Mesendoderm (in vitro differentiated cells): ENCODE results near the gene ARID2.

Experiments
- DNase-seq: peaks from one replicate; pipeline ENCODE4 v3.0.0; 2013
- H2AK5ac ChIP-seq: 2 replicates; pipeline ENCODE4 v1.6.1; 2013; ENCODE audit warnings: low read length, inconsistent platforms
- H2BK120ac ChIP-seq: 2 replicates; pipeline ENCODE4 v1.6.1; 2013; ENCODE audit warnings: low read depth, mild to moderate bottlenecking, low read length, moderate library complexity, mixed read lengths
- H2BK15ac ChIP-seq: replicated peaks from 2 replicates; pipeline ENCODE4 v1.6.1; 2013; ENCODE audit warnings: low read depth, mild to moderate bottlenecking, moderate library complexity
- H2BK5ac ChIP-seq: 2 replicates; pipeline ENCODE4 v1.6.1; 2013; ENCODE audit warnings: low read length, inconsistent platforms
- H3K18ac ChIP-seq: 2 replicates; pipeline ENCODE4 v1.6.1; 2013; ENCODE audit warnings: mild to moderate bottlenecking, low read length, mixed read lengths
- H3K23ac ChIP-seq: one replicate; pipeline ENCODE4 v1.6.1; 2013; ENCODE audit warnings: low read length
- H3K27ac ChIP-seq: 2 replicates; pipeline ENCODE4 v1.5.1; 2013; ENCODE audit warnings: low read depth, mild to moderate bottlenecking, inconsistent platforms, low read length, moderate library complexity
- H3K27me3 ChIP-seq: 2 replicates; pipeline ENCODE4 v1.6.1; 2013; ENCODE audit warnings: low read length, control low read depth, mild to moderate bottlenecking, inconsistent platforms; ENCODE audit not compliant: insufficient read depth, poor library complexity
- H3K36me3 ChIP-seq: 2 replicates; pipeline ENCODE4 v1.6.1; 2013; ENCODE audit warnings: low read length, inconsistent platforms; ENCODE audit not compliant: control insufficient read depth, insufficient read depth
- H3K4ac ChIP-seq: one replicate; pipeline ENCODE4 v1.6.1; 2013; ENCODE audit warnings: low read depth, mild to moderate bottlenecking, low read length, moderate library complexity
- H3K4me1 ChIP-seq: 2 replicates; pipeline ENCODE4 v1.6.1; 2013; ENCODE audit warnings: low read depth, low read length, inconsistent platforms; ENCODE audit not compliant: control insufficient read depth
- H3K4me2 ChIP-seq: 2 replicates; pipeline ENCODE4 v1.6.1; 2013; ENCODE audit warnings: low read length
- H3K4me3 ChIP-seq: 2 replicates; pipeline ENCODE4 v1.5.1; 2013; ENCODE audit warnings: mild to moderate bottlenecking, low read length
- H3K56ac ChIP-seq: one replicate; pipeline ENCODE4 v1.6.1; 2013; ENCODE audit warnings: low read length
- H3K79me1 ChIP-seq: 2 replicates; pipeline ENCODE4 v1.6.1; 2013; ENCODE audit warnings: low read length, inconsistent platforms
- H3K79me2 ChIP-seq: 2 replicates; pipeline ENCODE4 v1.6.1; 2013; ENCODE audit warnings: mild to moderate bottlenecking, low read length; ENCODE audit not compliant: control insufficient read depth, insufficient read depth
- H3K9ac ChIP-seq: 2 replicates; pipeline ENCODE4 v1.6.1; 2013; ENCODE audit warnings: low read length, inconsistent platforms
- H4K5ac ChIP-seq: one replicate; pipeline ENCODE4 v1.6.1; 2013; ENCODE audit warnings: low read length
- H4K8ac ChIP-seq: one replicate; pipeline ENCODE4 v1.6.1; 2013; ENCODE audit warnings: low read depth, mild to moderate bottlenecking, control low read depth, low read length, moderate library complexity
- WGBS: extraction: QIAGEN DNeasy Blood & Tissue Kit; methylation state at CpG from one replicate; pipeline ENCODE4 v1.1.7; 2013; ENCODE audit warnings: low lambda C conversion rate, missing lambda C conversion rate; ENCODE audit not compliant: insufficient coverage; ENCODE audit errors: extremely low coverage; 5-methylcytosine and 5-hydroxymethylcytosine counted together

Gene ARID2

DNA sequence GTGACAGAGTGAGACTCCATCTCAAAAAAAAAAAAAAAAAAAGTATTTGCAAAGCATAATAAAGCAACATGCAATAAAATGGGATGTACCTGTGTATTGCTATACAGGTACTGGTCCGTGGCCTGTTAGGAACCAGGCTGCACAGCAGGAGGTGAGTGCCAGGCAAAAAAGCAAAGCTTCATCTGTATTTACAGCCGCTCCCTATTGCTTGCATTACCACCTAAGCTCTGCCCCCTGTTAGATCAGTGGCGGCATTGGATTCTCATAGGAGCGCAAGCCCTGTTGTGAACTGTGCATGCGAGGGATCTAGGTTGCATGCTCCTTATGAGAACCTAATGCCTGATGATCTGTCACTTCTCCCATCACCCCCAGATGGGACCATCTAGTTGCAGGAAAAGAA is 147.6 kb downstream of the ARID2 start:
- Histone ChIP-seq H2BK120ac (no peak overlapping the region), H2BK15ac (no peak overlapping the region), H3K4me3 (no peak overlapping the region), H3K4me1 (peaks cover 5% of the 10 kb centered on the region), H4K5ac (no peak overlapping the region), H3K27ac (no peak overlapping the region), H3K56ac (no peak overlapping the region), H3K79me1 (no peaks in the 10 kb centered on the region), H3K36me3 (no peaks in the 10 kb centered on the region), H3K23ac (no peak overlapping the region), H3K27me3 (no peaks in the 10 kb centered on the region), H3K79me2 (no peaks in the 10 kb centered on the region), H3K4ac (no peak overlapping the region), H2BK5ac (no peak overlapping the region), H2AK5ac (no peak overlapping the region), H4K8ac (no peak overlapping the region), H3K9ac (no peak overlapping the region), H3K18ac (no peak overlapping the region), H3K4me2 (no peak overlapping the region)
- no peak for DNase-seq
- no CpG with 5 or more reads among the region's 5 CpGs for WGBS

DNA sequence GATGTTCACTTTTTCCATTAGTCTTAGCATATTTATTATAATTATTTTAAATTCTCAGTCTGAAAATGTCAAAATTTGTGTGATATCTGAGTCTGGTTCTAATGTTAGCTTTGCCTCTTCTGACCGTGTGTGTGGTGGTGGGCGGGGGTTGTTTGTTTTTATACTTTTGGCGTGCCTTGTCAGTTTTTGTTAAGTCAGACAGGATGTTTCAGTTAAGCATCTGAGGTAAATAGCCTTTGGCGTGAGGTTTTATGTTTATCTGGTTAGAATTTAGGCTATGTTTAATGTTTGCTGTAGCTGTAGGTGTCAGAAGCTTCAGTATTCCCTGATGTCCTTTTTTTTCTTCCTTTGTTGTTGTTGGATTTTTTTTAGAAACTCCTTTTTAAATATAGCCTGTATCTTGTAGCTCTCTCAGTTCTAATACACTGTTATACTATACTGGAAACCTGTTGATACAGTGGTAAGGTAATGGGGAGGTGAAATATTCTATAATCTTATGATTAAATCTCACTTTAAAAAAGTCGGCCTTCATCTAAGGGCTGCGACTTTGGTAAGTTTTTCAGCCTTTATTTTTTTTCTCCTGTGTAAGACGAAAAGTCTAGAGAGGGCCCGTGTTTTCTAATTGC is 149.2 kb downstream of the ARID2 start:
- WGBS = no CpG with 5 or more reads among the region's 8 CpGs
- no peak overlapping the region for H3K23ac ChIP-seq
- no peak overlapping the region for H4K5ac ChIP-seq
- H3K9ac ChIP-seq = no peak overlapping the region
- no peaks in the 10 kb centered on the region for H3K27me3 ChIP-seq
- H2BK5ac ChIP-seq = no peak overlapping the region
- H3K4ac ChIP-seq = no peak overlapping the region
- no peak for DNase-seq
- H2AK5ac ChIP-seq = no peak overlapping the region
- H4K8ac ChIP-seq = peak overlapping the region; percentile 76
- H3K18ac ChIP-seq = no peak overlapping the region
- H3K4me2 ChIP-seq = no peak overlapping the region
- no peak overlapping the region for H3K4me3 ChIP-seq
- no peaks in the 10 kb centered on the region for H3K79me1 ChIP-seq
- H3K79me2 ChIP-seq = no peaks in the 10 kb centered on the region
- H3K4me1 ChIP-seq = peaks cover 5% of the 10 kb centered on the region
- H3K56ac ChIP-seq = no peak overlapping the region
- peak overlapping the region; percentile 23 for H3K27ac ChIP-seq
- no peak overlapping the region for H2BK120ac ChIP-seq
- no peak overlapping the region for H2BK15ac ChIP-seq
- no peaks in the 10 kb centered on the region for H3K36me3 ChIP-seq

DNA sequence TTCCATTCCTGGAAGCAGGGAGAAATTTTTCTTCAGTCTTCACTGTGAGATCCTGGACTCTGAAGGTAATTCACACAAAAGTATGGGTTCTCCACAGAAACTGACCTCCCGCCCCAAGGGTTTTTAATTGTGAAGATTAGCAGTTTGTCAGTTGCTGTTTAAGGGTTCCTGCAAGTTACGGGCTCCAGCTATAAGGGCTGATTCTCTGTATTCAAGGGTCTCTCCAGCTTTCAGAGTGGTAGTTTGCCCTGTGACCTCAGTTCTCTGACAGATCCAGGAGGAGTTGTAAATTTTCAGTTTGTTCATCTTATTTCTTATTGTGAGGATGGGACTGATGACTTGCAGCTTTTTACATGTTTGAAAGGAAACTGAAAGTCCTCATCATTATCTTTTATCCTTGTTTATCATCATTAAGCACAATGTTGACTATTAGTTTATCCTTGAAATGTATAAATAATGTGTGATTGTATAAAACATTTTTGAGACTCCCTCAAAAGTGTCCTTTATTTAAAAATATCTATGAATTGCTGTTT is 149.9 kb downstream of the ARID2 start:
- Histone ChIP-seq H2AK5ac (no peak overlapping the region), H3K36me3 (no peaks in the 10 kb centered on the region), H3K79me1 (no peaks in the 10 kb centered on the region), H2BK5ac (no peak overlapping the region), H3K79me2 (no peaks in the 10 kb centered on the region), H2BK120ac (no peak overlapping the region), H3K18ac (peak overlapping the region; percentile 51), H3K4me1 (peaks cover 5% of the 10 kb centered on the region), H3K9ac (no peak overlapping the region), H4K5ac (no peak overlapping the region), H3K27me3 (no peaks in the 10 kb centered on the region), H2BK15ac (no peak overlapping the region), H3K4ac (no peak overlapping the region), H4K8ac (peak overlapping the region; percentile 76), H3K23ac (no peak overlapping the region), H3K4me3 (no peak overlapping the region), H3K4me2 (no peak overlapping the region), H3K56ac (no peak overlapping the region), H3K27ac (peak overlapping the region; percentile 23)
- whole genome bisulfite sequencing = no CpG with 5 or more reads among the region's 2 CpGs
- DNase-seq = no peak

DNA sequence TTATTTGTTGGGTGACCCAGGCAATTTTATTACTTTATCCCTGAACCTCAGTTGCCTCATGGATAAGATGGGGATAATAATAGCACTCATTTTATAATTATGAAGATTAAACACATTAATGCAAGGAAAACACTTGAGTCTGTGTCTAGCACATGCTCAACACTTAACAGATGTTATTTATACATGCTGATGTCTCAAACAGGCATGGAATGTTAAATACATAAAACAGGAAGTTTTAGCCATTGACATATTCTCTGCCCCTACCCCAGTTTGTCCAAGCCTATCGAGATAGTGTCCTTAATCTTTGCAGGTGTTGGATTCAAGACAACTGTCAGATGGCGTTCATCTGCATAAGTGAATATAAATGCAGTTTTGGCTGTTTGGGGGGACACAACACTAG is 151.0 kb downstream of the ARID2 start:
- H3K36me3 ChIP-seq = no peaks in the 10 kb centered on the region
- H3K79me2 ChIP-seq = no peaks in the 10 kb centered on the region
- no peak overlapping the region for H2AK5ac ChIP-seq
- H2BK15ac ChIP-seq = no peak overlapping the region
- no peaks in the 10 kb centered on the region for H3K27me3 ChIP-seq
- H3K4me2 ChIP-seq = no peak overlapping the region
- DNase-seq = no peak
- H3K9ac ChIP-seq = no peak overlapping the region
- no peak overlapping the region for H3K23ac ChIP-seq
- peaks cover 5% of the 10 kb centered on the region for H3K4me1 ChIP-seq
- H3K18ac ChIP-seq = no peak overlapping the region
- H4K5ac ChIP-seq = no peak overlapping the region
- H4K8ac ChIP-seq = no peak overlapping the region
- no peak overlapping the region for H3K27ac ChIP-seq
- H3K4me3 ChIP-seq = no peak overlapping the region
- H3K56ac ChIP-seq = no peak overlapping the region
- no peak overlapping the region for H2BK5ac ChIP-seq
- no peak overlapping the region for H2BK120ac ChIP-seq
- no CpG with 5 or more reads among the region's 2 CpGs for WGBS
- H3K79me1 ChIP-seq = no peaks in the 10 kb centered on the region
- no peak overlapping the region for H3K4ac ChIP-seq

DNA sequence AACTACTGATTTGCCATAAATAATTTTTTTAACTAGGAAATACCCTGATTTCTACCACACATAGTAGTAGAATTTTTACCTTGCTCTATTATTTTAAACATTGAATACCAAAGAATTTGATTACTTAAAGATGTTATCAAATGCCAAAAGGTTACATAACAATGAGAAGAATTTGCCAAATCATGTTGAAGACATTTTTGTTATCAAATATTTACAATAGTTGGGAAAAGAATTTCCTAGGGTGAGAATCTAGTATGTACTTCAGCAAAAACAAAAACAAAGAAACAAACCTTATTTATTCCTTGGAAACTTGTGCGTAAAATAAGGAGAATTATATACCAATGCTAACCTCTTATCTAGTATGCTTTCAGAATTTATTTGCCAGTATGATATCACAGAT is 153.7 kb downstream of the ARID2 start:
- H3K56ac ChIP-seq = no peak overlapping the region
- no peak overlapping the region for H3K23ac ChIP-seq
- no peak overlapping the region for H4K8ac ChIP-seq
- no peak overlapping the region for H3K9ac ChIP-seq
- no peak overlapping the region for H3K4me2 ChIP-seq
- H2BK120ac ChIP-seq = no peak overlapping the region
- WGBS = no CpG with 5 or more reads among the region's 1 CpG
- no peak overlapping the region for H2AK5ac ChIP-seq
- H3K27me3 ChIP-seq = no peaks in the 10 kb centered on the region
- no peak overlapping the region for H3K4me3 ChIP-seq
- no peak overlapping the region for H3K18ac ChIP-seq
- H3K27ac ChIP-seq = no peak overlapping the region
- no peaks in the 10 kb centered on the region for H3K79me2 ChIP-seq
- no peak overlapping the region for H3K4ac ChIP-seq
- no peaks in the 10 kb centered on the region for H3K79me1 ChIP-seq
- H3K4me1 ChIP-seq = peaks cover 5% of the 10 kb centered on the region
- no peak for DNase-seq
- H2BK5ac ChIP-seq = no peak overlapping the region
- H4K5ac ChIP-seq = no peak overlapping the region
- H3K36me3 ChIP-seq = no peaks in the 10 kb centered on the region
- H2BK15ac ChIP-seq = no peak overlapping the region

DNA sequence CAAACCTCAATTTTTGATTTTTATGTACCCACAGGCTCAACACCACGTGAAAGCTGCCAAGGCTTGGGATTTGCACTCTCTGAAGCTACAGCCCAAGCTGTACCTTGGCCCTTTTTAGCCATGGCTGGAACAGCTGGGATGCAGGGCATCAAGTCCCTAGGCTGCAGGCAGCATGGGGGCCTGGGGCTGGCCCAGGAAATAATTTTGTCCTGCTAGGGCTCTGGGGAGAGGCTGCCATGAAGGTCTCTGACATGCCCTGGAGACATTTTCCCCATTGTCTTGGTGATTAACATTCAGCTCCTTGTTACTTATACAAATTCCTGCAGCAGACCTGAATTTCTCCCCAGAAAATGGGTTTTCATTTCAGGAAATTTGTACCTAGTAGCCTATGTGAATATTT is 157.2 kb downstream of the ARID2 start:
- H3K79me1 ChIP-seq = no peaks in the 10 kb centered on the region
- H3K9ac ChIP-seq = no peak overlapping the region
- H2AK5ac ChIP-seq = no peak overlapping the region
- no peak overlapping the region for H3K4me2 ChIP-seq
- H3K4me3 ChIP-seq = no peak overlapping the region
- no peak overlapping the region for H4K5ac ChIP-seq
- DNase-seq = peak; percentile 31
- H3K36me3 ChIP-seq = no peaks in the 10 kb centered on the region
- no peak overlapping the region for H4K8ac ChIP-seq
- H3K18ac ChIP-seq = no peak overlapping the region
- no peak overlapping the region for H3K23ac ChIP-seq
- no peaks in the 10 kb centered on the region for H3K27me3 ChIP-seq
- H3K4ac ChIP-seq = no peak overlapping the region
- no peak overlapping the region for H3K56ac ChIP-seq
- no peaks in the 10 kb centered on the region for H3K79me2 ChIP-seq
- no peak overlapping the region for H2BK120ac ChIP-seq
- H2BK5ac ChIP-seq = no peak overlapping the region
- H3K4me1 ChIP-seq = no peaks in the 10 kb centered on the region
- no CpG with 5 or more reads among the region's 1 CpG for WGBS
- no peak overlapping the region for H3K27ac ChIP-seq
- no peak overlapping the region for H2BK15ac ChIP-seq
